HEK293 (cell line): ENCODE measurements around the gene SPATA21.

Source experiments
- CTCF ChIA-PET: fragments of 350-600 bp; formaldehyde crosslinking; extraction: SDS; loops from one replicate; lab custom pipeline; 2021; ENCODE audit warnings: antibody characterized with exemption; lab: Yijun Ruan, JAX
- POLR2A ChIA-PET: fragments of 300-600 bp; formaldehyde crosslinking; extraction: SDS; loops from one replicate; lab custom pipeline; 2020; ENCODE audit warnings: antibody characterized with exemption, inconsistent platforms; lab: Yijun Ruan, JAX
- H3K27ac ChIP-seq: fragments of 200-500 bp; sonication (Bioruptor generic); 2 replicates; pipeline ENCODE4 v1.5.1; 2014; ENCODE audit warnings: low read depth, low read length, control low read depth, inconsistent platforms; ENCODE audit errors: extremely low read depth
- H3K36me3 ChIP-seq, 2 experiments: fragments of 200-500 bp in 1 of 2; sonication (Bioruptor generic) in 1 of 2; 1 replicate in 1 of 2; 2 replicates in 1 of 2; pipeline ENCODE4 v1.5.1; 2014 to 2017; ENCODE audit warnings: inconsistent platforms in 2 of 2, low read length in 2 of 2; ENCODE audit not compliant: control insufficient read depth in 2 of 2, insufficient read depth in 1 of 2
- H3K4me1 ChIP-seq: fragments of 200-500 bp; sonication (Bioruptor generic); 2 replicates; pipeline ENCODE4 v1.5.1; 2014; ENCODE audit warnings: mild to moderate bottlenecking, low read length, inconsistent platforms; ENCODE audit not compliant: control insufficient read depth, insufficient read depth
- H3K4me3 ChIP-seq: 2 replicates; pipeline ENCODE4 v1.5.1; 2011; ENCODE audit warnings: low read depth, mild to moderate bottlenecking, control low read depth, low read length, moderate library complexity
- H3K9me3 ChIP-seq: fragments of 200-500 bp; sonication (Bioruptor generic); 2 replicates; pipeline ENCODE4 v1.5.1; 2014; ENCODE audit warnings: low read depth, low read length, inconsistent platforms; ENCODE audit not compliant: control insufficient read depth, insufficient read depth
- AEBP2 ChIP-seq: fragments of 450-650 bp; formaldehyde crosslinking; IDR thresholded peaks from 2 replicates; pipeline ENCODE4 v1.5.1; 2016; ENCODE audit warnings: missing biosample characterization, missing genetic modification characterization, borderline replicate concordance
- BCL6B ChIP-seq: fragments of 450-650 bp; formaldehyde crosslinking; IDR thresholded peaks from 2 replicates; pipeline ENCODE4 v1.5.1; 2017; ENCODE audit warnings: missing biosample characterization, missing genetic modification characterization
- OVOL3 ChIP-seq: fragments of 450-650 bp; formaldehyde crosslinking; IDR thresholded peaks from 2 replicates; pipeline ENCODE4 v1.5.1; 2016; ENCODE audit warnings: missing biosample characterization, missing genetic modification characterization
- PBX3 ChIP-seq: sonication (generic); formaldehyde crosslinking; IDR thresholded peaks from 2 replicates; pipeline ENCODE4 v1.8.1; 2022; ENCODE audit warnings: mild to moderate bottlenecking, moderate library complexity, missing genetic modification reagents
- PRDM10 ChIP-seq: fragments of 450-650 bp; formaldehyde crosslinking; IDR thresholded peaks from 2 replicates; pipeline ENCODE4 v1.5.1; 2016; ENCODE audit warnings: missing biosample characterization, missing genetic modification characterization
- ZBTB49 ChIP-seq: fragments of 450-650 bp; formaldehyde crosslinking; IDR thresholded peaks from 2 replicates; pipeline ENCODE4 v1.5.1; 2016; ENCODE audit warnings: missing biosample characterization, missing genetic modification characterization, low read depth
- ZNF132 ChIP-seq: fragments of 450-650 bp; formaldehyde crosslinking; IDR thresholded peaks from 2 replicates; pipeline ENCODE4 v1.5.1; 2017; ENCODE audit warnings: missing biosample characterization, missing genetic modification characterization, borderline replicate concordance
- ZNF398 ChIP-seq: fragments of 450-650 bp; formaldehyde crosslinking; IDR thresholded peaks from 2 replicates; pipeline ENCODE4 v1.5.1; 2017; ENCODE audit warnings: missing biosample characterization, missing genetic modification characterization
- ZNF521 ChIP-seq: fragments of 450-650 bp; formaldehyde crosslinking; IDR thresholded peaks from 2 replicates; pipeline ENCODE4 v1.5.1; 2017; ENCODE audit warnings: missing biosample characterization, mild to moderate bottlenecking, missing genetic modification characterization
- ZNF600 ChIP-seq: fragments of 450-650 bp; formaldehyde crosslinking; IDR thresholded peaks from 2 replicates; pipeline ENCODE4 v1.5.1; 2016; ENCODE audit warnings: missing biosample characterization, missing genetic modification characterization

Gene SPATA21

GRCh38 chr1:16372535-16373285 is 64.5 kb downstream of the SPATA21 start:
- Histone ChIP-seq H3K4me1 (peaks cover 21% of the 10 kb centered on the region), H3K9me3 (no peaks in the 10 kb centered on the region), H3K36me3 (peaks cover 0 to 6% of the 10 kb centered on the region in 2 experiments; a peak in 2 of 3 replicates), H3K4me3 (no peak overlapping the region), H3K27ac (no peak overlapping the region)
- TF ChIP-seq ZBTB49 (tag by site-specific recombination) (no peak), ZNF132 (tag by site-specific recombination) (no peak), PRDM10 (tag by site-specific recombination) (peak; percentile 35), OVOL3 (tag by site-specific recombination) (no peak), PBX3 (no peak), AEBP2 (tag by site-specific recombination) (no peak), ZNF521 (tag by site-specific recombination) (no peak)
- ChIA-PET POLR2A (no interaction called here), CTCF (no interaction called here)

GRCh38 chr1:16371725-16372124 is 65.5 kb downstream of the SPATA21 start:
- H3K4me3 ChIP-seq: no peak overlapping the region
- H3K4me1 ChIP-seq: peaks cover 21% of the 10 kb centered on the region
- peaks cover 0 to 6% of the 10 kb centered on the region in 2 experiments; a peak in 2 of 3 replicates for H3K36me3 ChIP-seq
- no peak overlapping the region for H3K27ac ChIP-seq
- no peaks in the 10 kb centered on the region for H3K9me3 ChIP-seq
- CTCF ChIA-PET: no interaction called here
- TF ChIP-seq BCL6B (tag by site-specific recombination) (no peak), ZNF600 (0 out of 2 replicates have a peak, but pooled peaks have one; percentile 13), ZNF398 (no peak)
- POLR2A ChIA-PET: no interaction called here
